Measurements from ENCODE around the gene DCDC2C. TPM values are rescaled to one million over a fixed set of nuclear protein-coding genes. Genes with fewer than 3 reads are reported as not detected.

DCDC2C gene
- total RNA-seq, 1 experiment from 2014 or later, result not detected

DNA sequence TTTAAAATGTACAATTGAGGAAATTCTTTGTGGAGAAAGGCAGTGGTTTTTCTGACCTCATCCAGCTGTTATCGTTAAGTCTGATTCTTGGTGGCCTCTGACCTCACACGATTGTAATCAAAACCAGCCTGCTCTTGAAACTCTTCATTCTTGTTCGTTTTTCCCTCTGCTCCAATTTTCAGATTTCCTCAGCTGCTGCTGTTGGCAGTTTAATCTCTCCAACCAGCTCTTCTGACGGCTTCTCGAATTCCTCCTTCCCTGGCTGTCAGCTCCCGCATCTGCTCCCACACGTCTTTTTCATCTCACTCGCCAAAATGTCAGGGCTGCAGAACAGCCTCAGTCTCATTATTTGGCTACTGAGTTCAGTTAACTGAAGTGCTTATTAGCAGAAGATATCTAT lies 136.1 kb downstream of the DCDC2C start:
- ChIA-PET POLR2A (no interaction called here), CTCF (no interaction called here)
- Histone ChIP-seq H3K27ac (ENCODE audit: low read length) (no peak overlapping the region), H3K9me3 (ENCODE audit: control insufficient read depth, insufficient read depth, low read depth, low read length) (no peaks in the 10 kb centered on the region), H3K4me1 (ENCODE audit: control insufficient read depth, insufficient read depth, low read length) (no peaks in the 10 kb centered on the region), H3K36me3 (ENCODE audit: control insufficient read depth, insufficient read depth, low read length) (no peaks in the 10 kb centered on the region), H3K27me3 (ENCODE audit: control insufficient read depth, insufficient read depth, low read length) (no peaks in the 10 kb centered on the region), H3K4me3 (ENCODE audit: low read depth in 2 of 2, low read length in 2 of 2) (no peak overlapping the region)
- in situ Hi-C loops (cut with HindIII; ENCODE audit: low pct_unique_long_range_greater_than_20kb, low sequenced_read_pairs) (no loop called here), intact Hi-C loops (cut with micrococcal nuclease; ENCODE audit: unreplicated experiment) (no loop called here)
- TF ChIP-seq POLR2AphosphoS5 (IDR thresholded peaks at IDR 0.05; ENCODE audit: low read depth, low read length) (no peak), SIN3A (IDR thresholded peaks at IDR 0.05; ENCODE audit: borderline replicate concordance, insufficient read depth, low read depth, low read length) (no peak), TCF7L2 (IDR thresholded peaks at IDR 0.05; ENCODE audit: low read depth, low read length) (no peak)
- TF ChIP-seq, protein P1, sequence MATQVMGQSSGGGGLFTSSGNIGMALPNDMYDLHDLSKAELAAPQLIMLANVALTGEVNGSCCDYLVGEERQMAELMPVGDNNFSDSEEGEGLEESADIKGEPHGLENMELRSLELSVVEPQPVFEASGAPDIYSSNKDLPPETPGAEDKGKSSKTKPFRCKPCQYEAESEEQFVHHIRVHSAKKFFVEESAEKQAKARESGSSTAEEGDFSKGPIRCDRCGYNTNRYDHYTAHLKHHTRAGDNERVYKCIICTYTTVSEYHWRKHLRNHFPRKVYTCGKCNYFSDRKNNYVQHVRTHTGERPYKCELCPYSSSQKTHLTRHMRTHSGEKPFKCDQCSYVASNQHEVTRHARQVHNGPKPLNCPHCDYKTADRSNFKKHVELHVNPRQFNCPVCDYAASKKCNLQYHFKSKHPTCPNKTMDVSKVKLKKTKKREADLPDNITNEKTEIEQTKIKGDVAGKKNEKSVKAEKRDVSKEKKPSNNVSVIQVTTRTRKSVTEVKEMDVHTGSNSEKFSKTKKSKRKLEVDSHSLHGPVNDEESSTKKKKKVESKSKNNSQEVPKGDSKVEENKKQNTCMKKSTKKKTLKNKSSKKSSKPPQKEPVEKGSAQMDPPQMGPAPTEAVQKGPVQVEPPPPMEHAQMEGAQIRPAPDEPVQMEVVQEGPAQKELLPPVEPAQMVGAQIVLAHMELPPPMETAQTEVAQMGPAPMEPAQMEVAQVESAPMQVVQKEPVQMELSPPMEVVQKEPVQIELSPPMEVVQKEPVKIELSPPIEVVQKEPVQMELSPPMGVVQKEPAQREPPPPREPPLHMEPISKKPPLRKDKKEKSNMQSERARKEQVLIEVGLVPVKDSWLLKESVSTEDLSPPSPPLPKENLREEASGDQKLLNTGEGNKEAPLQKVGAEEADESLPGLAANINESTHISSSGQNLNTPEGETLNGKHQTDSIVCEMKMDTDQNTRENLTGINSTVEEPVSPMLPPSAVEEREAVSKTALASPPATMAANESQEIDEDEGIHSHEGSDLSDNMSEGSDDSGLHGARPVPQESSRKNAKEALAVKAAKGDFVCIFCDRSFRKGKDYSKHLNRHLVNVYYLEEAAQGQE (IDR thresholded peaks at IDR 0.05; ENCODE audit: insufficient read depth in 1 of 2, low read depth in 2 of 2, low read length in 1 of 2), result no peak
- TF ChIP-seq, protein P2, sequence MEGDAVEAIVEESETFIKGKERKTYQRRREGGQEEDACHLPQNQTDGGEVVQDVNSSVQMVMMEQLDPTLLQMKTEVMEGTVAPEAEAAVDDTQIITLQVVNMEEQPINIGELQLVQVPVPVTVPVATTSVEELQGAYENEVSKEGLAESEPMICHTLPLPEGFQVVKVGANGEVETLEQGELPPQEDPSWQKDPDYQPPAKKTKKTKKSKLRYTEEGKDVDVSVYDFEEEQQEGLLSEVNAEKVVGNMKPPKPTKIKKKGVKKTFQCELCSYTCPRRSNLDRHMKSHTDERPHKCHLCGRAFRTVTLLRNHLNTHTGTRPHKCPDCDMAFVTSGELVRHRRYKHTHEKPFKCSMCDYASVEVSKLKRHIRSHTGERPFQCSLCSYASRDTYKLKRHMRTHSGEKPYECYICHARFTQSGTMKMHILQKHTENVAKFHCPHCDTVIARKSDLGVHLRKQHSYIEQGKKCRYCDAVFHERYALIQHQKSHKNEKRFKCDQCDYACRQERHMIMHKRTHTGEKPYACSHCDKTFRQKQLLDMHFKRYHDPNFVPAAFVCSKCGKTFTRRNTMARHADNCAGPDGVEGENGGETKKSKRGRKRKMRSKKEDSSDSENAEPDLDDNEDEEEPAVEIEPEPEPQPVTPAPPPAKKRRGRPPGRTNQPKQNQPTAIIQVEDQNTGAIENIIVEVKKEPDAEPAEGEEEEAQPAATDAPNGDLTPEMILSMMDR (IDR thresholded peaks at IDR 0.05), result no peak
- no peak for DNase-seq (ENCODE audit: low read depth, low spot score)
- BruUV-seq (replicated peaks), result no TSS peak
- ATAC-seq, result no peak

DNA sequence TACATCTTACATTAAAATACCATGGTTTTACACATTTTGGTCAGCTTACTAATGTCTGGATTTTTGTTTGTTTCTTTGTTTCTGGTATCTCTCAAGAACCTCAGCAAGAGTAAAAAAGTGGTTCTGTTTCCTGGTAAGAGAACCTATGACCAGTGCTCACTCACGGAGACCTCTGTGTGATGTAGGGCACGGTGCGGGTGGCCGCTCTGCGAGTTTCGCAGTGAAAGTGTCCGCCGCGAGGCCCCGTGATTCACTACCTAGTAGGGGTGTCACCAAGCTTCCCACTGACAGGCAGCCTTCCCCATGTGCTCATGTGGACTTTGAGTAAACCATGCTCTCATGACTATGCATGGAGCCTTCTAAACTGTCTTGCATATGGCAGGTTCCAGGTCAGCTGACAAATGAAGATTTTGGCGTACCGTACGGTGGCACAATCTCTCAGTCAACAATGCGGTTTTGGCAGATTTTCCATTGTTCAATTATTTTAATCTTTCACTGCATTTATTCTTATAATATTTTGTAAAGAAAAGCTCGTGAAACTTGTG lies 137.3 kb downstream of the DCDC2C start:
- no peaks in the 10 kb centered on the region for H3K27me3 ChIP-seq (ENCODE audit: control insufficient read depth, insufficient read depth, low read length)
- no peak overlapping the region for H3K4me3 ChIP-seq (ENCODE audit: low read depth in 2 of 2, low read length in 2 of 2)
- intact Hi-C loops (cut with micrococcal nuclease; ENCODE audit: unreplicated experiment) (no loop called here), in situ Hi-C loops (cut with HindIII; ENCODE audit: low pct_unique_long_range_greater_than_20kb, low sequenced_read_pairs) (no loop called here)
- ChIA-PET POLR2A (no interaction called here), CTCF (no interaction called here)
- TF ChIP-seq POLR2AphosphoS5 (IDR thresholded peaks at IDR 0.05; ENCODE audit: low read depth, low read length) (no peak), SIN3A (IDR thresholded peaks at IDR 0.05; ENCODE audit: borderline replicate concordance, insufficient read depth, low read depth, low read length) (no peak), TCF7L2 (IDR thresholded peaks at IDR 0.05; ENCODE audit: low read depth, low read length) (no peak)
- TF ChIP-seq, protein P2 (IDR thresholded peaks at IDR 0.05), result no peak
- TF ChIP-seq, protein P1 (IDR thresholded peaks at IDR 0.05; ENCODE audit: insufficient read depth in 1 of 2, low read depth in 2 of 2, low read length in 1 of 2), result no peak
- ATAC-seq (no peak), DNase-seq (ENCODE audit: low read depth, low spot score) (no peak)
- no peaks in the 10 kb centered on the region for H3K9me3 ChIP-seq (ENCODE audit: control insufficient read depth, insufficient read depth, low read depth, low read length)
- no TSS peak for BruUV-seq (replicated peaks)
- H3K36me3 ChIP-seq (ENCODE audit: control insufficient read depth, insufficient read depth, low read length), result no peaks in the 10 kb centered on the region
- no peak overlapping the region for H3K27ac ChIP-seq (ENCODE audit: low read length)
- H3K4me1 ChIP-seq (ENCODE audit: control insufficient read depth, insufficient read depth, low read length), result no peaks in the 10 kb centered on the region

Data from Panc1 (cell line).